ENCODE results near the gene NOS1AP.

DNA sequence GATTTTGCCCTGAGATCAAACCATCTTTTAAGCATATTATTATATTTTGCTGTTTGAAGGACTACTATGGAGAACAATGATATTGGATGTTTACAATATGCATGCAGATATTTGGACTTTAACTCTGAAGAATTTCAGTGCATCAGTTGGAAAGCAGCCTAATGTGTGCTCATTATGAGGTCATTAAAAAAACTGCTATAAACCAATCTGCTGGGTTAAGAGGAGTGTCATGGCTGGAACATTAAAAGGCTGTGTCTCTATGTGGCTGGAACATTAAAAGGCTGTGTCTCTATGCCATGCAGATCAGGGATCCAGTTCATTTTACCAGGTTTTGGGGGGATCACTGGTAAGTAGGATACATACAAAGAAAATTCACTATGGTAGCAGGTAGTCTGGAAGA is 229.5 kb downstream of the NOS1AP start:
- TF ChIP-seq, protein P1, sequence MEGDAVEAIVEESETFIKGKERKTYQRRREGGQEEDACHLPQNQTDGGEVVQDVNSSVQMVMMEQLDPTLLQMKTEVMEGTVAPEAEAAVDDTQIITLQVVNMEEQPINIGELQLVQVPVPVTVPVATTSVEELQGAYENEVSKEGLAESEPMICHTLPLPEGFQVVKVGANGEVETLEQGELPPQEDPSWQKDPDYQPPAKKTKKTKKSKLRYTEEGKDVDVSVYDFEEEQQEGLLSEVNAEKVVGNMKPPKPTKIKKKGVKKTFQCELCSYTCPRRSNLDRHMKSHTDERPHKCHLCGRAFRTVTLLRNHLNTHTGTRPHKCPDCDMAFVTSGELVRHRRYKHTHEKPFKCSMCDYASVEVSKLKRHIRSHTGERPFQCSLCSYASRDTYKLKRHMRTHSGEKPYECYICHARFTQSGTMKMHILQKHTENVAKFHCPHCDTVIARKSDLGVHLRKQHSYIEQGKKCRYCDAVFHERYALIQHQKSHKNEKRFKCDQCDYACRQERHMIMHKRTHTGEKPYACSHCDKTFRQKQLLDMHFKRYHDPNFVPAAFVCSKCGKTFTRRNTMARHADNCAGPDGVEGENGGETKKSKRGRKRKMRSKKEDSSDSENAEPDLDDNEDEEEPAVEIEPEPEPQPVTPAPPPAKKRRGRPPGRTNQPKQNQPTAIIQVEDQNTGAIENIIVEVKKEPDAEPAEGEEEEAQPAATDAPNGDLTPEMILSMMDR (IDR thresholded peaks at IDR 0.05) = no peak
- TF ChIP-seq EP300 (IDR thresholded peaks at IDR 0.05) = no peak

Data from ovary (tissue), 3 donors.